Neuronal stem cell (in vitro differentiated cells): Measurements from ENCODE around the gene IQCB1.

Source experiments
- DNase-seq: peaks from one replicate; pipeline ENCODE4 v3.0.0-alpha.2; 2013; ENCODE audit warnings: low spot score
- H2AFZ ChIP-seq: one replicate; pipeline ENCODE4 v1.6.1; 2013; ENCODE audit warnings: mild to moderate bottlenecking, low read length, inconsistent platforms
- H2AK5ac ChIP-seq: 2 replicates; pipeline ENCODE4 v1.6.1; 2013; ENCODE audit warnings: low read depth, mild to moderate bottlenecking, inconsistent platforms, low read length, moderate library complexity, mixed read lengths
- H2BK120ac ChIP-seq: 2 replicates; pipeline ENCODE4 v1.6.1; 2013; ENCODE audit warnings: low read depth, mild to moderate bottlenecking, inconsistent platforms, low read length, moderate library complexity, mixed read lengths
- H2BK12ac ChIP-seq: one replicate; pipeline ENCODE4 v1.6.1; 2013; ENCODE audit warnings: low read length, inconsistent platforms
- H2BK15ac ChIP-seq: 2 replicates; pipeline ENCODE4 v1.6.1; 2013; ENCODE audit warnings: mild to moderate bottlenecking, low read length, inconsistent platforms, mixed read lengths
- H2BK5ac ChIP-seq: one replicate; pipeline ENCODE4 v1.6.1; 2013; ENCODE audit warnings: inconsistent platforms, mild to moderate bottlenecking, low read length, moderate library complexity
- H3K14ac ChIP-seq: one replicate; pipeline ENCODE4 v1.6.1; 2013; ENCODE audit warnings: low read length, inconsistent platforms
- H3K18ac ChIP-seq: 2 replicates; pipeline ENCODE4 v1.6.1; 2013; ENCODE audit warnings: low read length, inconsistent platforms
- H3K23ac ChIP-seq: 2 replicates; pipeline ENCODE4 v1.6.1; 2013; ENCODE audit warnings: low read depth, mild to moderate bottlenecking, mixed read lengths, low read length, inconsistent platforms; ENCODE audit not compliant: poor library complexity
- H3K27ac ChIP-seq: replicated peaks from 3 replicates; pipeline ENCODE4 v1.5.1; 2013; ENCODE audit warnings: low read length, inconsistent platforms
- H3K27me3 ChIP-seq, 3 experiments: 2 replicates each; pipeline ENCODE4 v1.6.1; 2013; ENCODE audit warnings: low read length in 3 of 3, mild to moderate bottlenecking in 2 of 3, inconsistent platforms in 1 of 3, low read depth in 1 of 3, mixed read lengths in 1 of 3, moderate library complexity in 1 of 3; ENCODE audit not compliant: control insufficient read depth in 3 of 3, insufficient read depth in 3 of 3
- H3K36me3 ChIP-seq, 2 donors: replicated peaks in 1 of 2; 2 replicates each; pipeline ENCODE4 v1.6.1; 2013; ENCODE audit warnings: low read length in 2 of 2; ENCODE audit not compliant: control insufficient read depth in 2 of 2, insufficient read depth in 2 of 2
- H3K4ac ChIP-seq: 2 replicates; pipeline ENCODE4 v1.6.1; 2013; ENCODE audit warnings: inconsistent platforms, mild to moderate bottlenecking, low read length, moderate library complexity
- H3K4me1 ChIP-seq, 2 donors: 1 replicate in 1 of 2; 2 replicates in 1 of 2; pipeline ENCODE4 v1.6.1; 2013; ENCODE audit warnings: low read length in 2 of 2, low read depth in 1 of 2; ENCODE audit not compliant: control insufficient read depth in 2 of 2, insufficient read depth in 1 of 2
- H3K4me2 ChIP-seq: one replicate; pipeline ENCODE4 v1.6.1; 2013; ENCODE audit warnings: mild to moderate bottlenecking, low read length, inconsistent platforms; ENCODE audit not compliant: insufficient read depth, poor library complexity, severe bottlenecking
- H3K4me3 ChIP-seq, 2 donors: 2 replicates each; pipeline ENCODE4 v1.5.1; 2013; ENCODE audit warnings: low read length in 2 of 2, mild to moderate bottlenecking in 2 of 2, inconsistent platforms in 1 of 2, moderate library complexity in 1 of 2
- H3K79me1 ChIP-seq: one replicate; pipeline ENCODE4 v1.6.1; 2013; ENCODE audit warnings: low read depth, mild to moderate bottlenecking, inconsistent platforms, low read length, moderate library complexity
- H3K9ac ChIP-seq: one replicate; pipeline ENCODE4 v1.6.1; 2013; ENCODE audit warnings: mild to moderate bottlenecking, low read depth, low read length, inconsistent platforms; ENCODE audit not compliant: poor library complexity
- H3K9me3 ChIP-seq, 2 donors: replicated peaks in 1 of 2; 2 replicates each; pipeline versions ENCODE3 to v1.6.1; 2013; ENCODE audit warnings: low read length in 2 of 2, mild to moderate bottlenecking in 2 of 2, inconsistent platforms in 1 of 2, low read depth in 1 of 2, mixed read lengths in 1 of 2, moderate library complexity in 1 of 2; ENCODE audit not compliant: control insufficient read depth in 2 of 2, insufficient read depth in 1 of 2
- H4K8ac ChIP-seq: one replicate; pipeline ENCODE4 v1.6.1; 2013; ENCODE audit warnings: low read depth, mild to moderate bottlenecking, inconsistent platforms, low read length, moderate library complexity
- H4K91ac ChIP-seq: one replicate; pipeline ENCODE4 v1.6.1; 2013; ENCODE audit warnings: low read length, low read depth, mild to moderate bottlenecking, inconsistent platforms; ENCODE audit not compliant: poor library complexity
- WGBS, 2 donors: extraction: QIAGEN DNeasy Blood & Tissue Kit; methylation state at CpG; one replicate each; pipeline ENCODE4 v1.1.7; 2013; ENCODE audit warnings: missing lambda C conversion rate in 2 of 2, mixed read lengths in 1 of 2; ENCODE audit not compliant: insufficient read length in 2 of 2, insufficient replicate concordance in 1 of 2; ENCODE audit errors: extremely low coverage in 2 of 2; 5-methylcytosine and 5-hydroxymethylcytosine counted together

The IQCB1 gene

GRCh38 chr3:121737644-121738043, 97.2 kb downstream of the IQCB1 start:
- no peak overlapping the region for H3K4ac ChIP-seq
- no peaks in the 10 kb centered on the region for H3K27me3 ChIP-seq
- no peak overlapping the region for H3K9ac ChIP-seq
- no peak overlapping the region for H2BK12ac ChIP-seq
- H3K36me3 ChIP-seq: peaks cover 0 to 7% of the 10 kb centered on the region in 2 donors
- DNase-seq: no peak
- no peak overlapping the region for H4K91ac ChIP-seq
- no peak overlapping the region for H2BK5ac ChIP-seq
- no peak overlapping the region for H2AFZ ChIP-seq
- H4K8ac ChIP-seq: no peak overlapping the region
- no peaks in the 10 kb centered on the region for H3K9me3 ChIP-seq
- no peak overlapping the region for H2BK15ac ChIP-seq
- H3K4me1 ChIP-seq: no peaks in the 10 kb centered on the region
- H2AK5ac ChIP-seq: no peak overlapping the region
- WGBS, 2 donors: no CpG with 5 or more reads among the region's 4 CpGs
- H3K79me1 ChIP-seq: no peaks in the 10 kb centered on the region
- H3K27ac ChIP-seq: no peak overlapping the region
- H3K4me3 ChIP-seq: no peak overlapping the region
- H2BK120ac ChIP-seq: no peak overlapping the region
- H3K18ac ChIP-seq: no peak overlapping the region
- no peak overlapping the region for H3K14ac ChIP-seq
- no peak overlapping the region for H3K4me2 ChIP-seq
- H3K23ac ChIP-seq: no peak overlapping the region

GRCh38 chr3:121736112-121736511, 98.7 kb downstream of the IQCB1 start:
- Histone ChIP-seq H3K79me1 (no peaks in the 10 kb centered on the region), H3K14ac (no peak overlapping the region), H3K9me3 (no peaks in the 10 kb centered on the region), H3K23ac (no peak overlapping the region), H3K27ac (no peak overlapping the region), H4K91ac (no peak overlapping the region), H3K18ac (no peak overlapping the region), H4K8ac (no peak overlapping the region), H3K4me3 (no peak overlapping the region), H2AFZ (no peak overlapping the region), H3K4ac (no peak overlapping the region), H2BK15ac (no peak overlapping the region), H3K4me2 (no peak overlapping the region), H3K4me1 (no peaks in the 10 kb centered on the region), H2AK5ac (no peak overlapping the region), H3K27me3 (no peaks in the 10 kb centered on the region), H2BK12ac (no peak overlapping the region), H3K36me3 (peaks cover 0 to 7% of the 10 kb centered on the region in 2 donors), H2BK120ac (no peak overlapping the region), H2BK5ac (no peak overlapping the region), H3K9ac (no peak overlapping the region)
- no CpG with 5 or more reads among the region's 3 CpGs for WGBS, 2 donors
- no peak for DNase-seq

GRCh38 chr3:121735047-121735696, 99.7 kb downstream of the IQCB1 start:
- H3K27ac ChIP-seq: no peak overlapping the region

GRCh38 chr3:121730940-121731687, 103.7 kb downstream of the IQCB1 start:
- Histone ChIP-seq H2AK5ac (no peak overlapping the region), H3K9me3 (no peaks in the 10 kb centered on the region), H3K9ac (no peak overlapping the region), H3K14ac (no peak overlapping the region), H2BK15ac (no peak overlapping the region), H3K23ac (no peak overlapping the region), H2BK5ac (no peak overlapping the region), H3K4me1 (peaks cover 0 to 4% of the 10 kb centered on the region in 2 donors), H3K79me1 (no peaks in the 10 kb centered on the region), H3K18ac (no peak overlapping the region), H3K4me3 (no peak overlapping the region), H3K27me3 (no peaks in the 10 kb centered on the region), H4K91ac (no peak overlapping the region), H2BK12ac (no peak overlapping the region), H3K27ac (no peak overlapping the region), H2BK120ac (no peak overlapping the region), H4K8ac (no peak overlapping the region), H3K4ac (no peak overlapping the region), H3K36me3 (peaks cover 4 to 40% of the 10 kb centered on the region in 2 donors), H2AFZ (no peak overlapping the region), H3K4me2 (no peak overlapping the region)
- DNase-seq: no peak
- 100% methylated on average over 1 of the region's 8 CpGs; no CpG with 5 or more reads in 1 of the 2 donors for WGBS, 2 donors

More at GRCh38 chr3:121735047-121735696, 99.7 kb downstream of the IQCB1 start:
- H3K14ac ChIP-seq: no peak overlapping the region
- no peaks in the 10 kb centered on the region for H3K27me3 ChIP-seq
- H3K18ac ChIP-seq: no peak overlapping the region
- no peak overlapping the region for H4K8ac ChIP-seq
- no peaks in the 10 kb centered on the region for H3K79me1 ChIP-seq
- DNase-seq: no peak
- H3K36me3 ChIP-seq: peaks cover 0 to 7% of the 10 kb centered on the region in 2 donors
- H2BK120ac ChIP-seq: no peak overlapping the region
- H2BK12ac ChIP-seq: no peak overlapping the region
- no peak overlapping the region for H2BK15ac ChIP-seq
- no peak overlapping the region for H2BK5ac ChIP-seq
- no peak overlapping the region for H3K9ac ChIP-seq
- no peak overlapping the region for H3K4me3 ChIP-seq
- no peak overlapping the region for H4K91ac ChIP-seq
- H2AK5ac ChIP-seq: no peak overlapping the region
- H3K4ac ChIP-seq: no peak overlapping the region
- no peaks in the 10 kb centered on the region for H3K9me3 ChIP-seq
- H2AFZ ChIP-seq: no peak overlapping the region
- H3K23ac ChIP-seq: no peak overlapping the region
- peaks cover 0 to 4% of the 10 kb centered on the region in 2 donors for H3K4me1 ChIP-seq
- H3K4me2 ChIP-seq: no peak overlapping the region
